Activated CD4-positive, alpha-beta T cell treated with anti-CD3 and anti-CD28 coated beads, Interleukin-2, amount 50 U/mL, for 1 hour (primary cell): ENCODE results near the gene ENAH.

ENCODE experiments used
- DNase-seq: peaks from one replicate; pipeline ENCODE4 v3.0.0-alpha.2; 2020

Gene ENAH

DNA sequence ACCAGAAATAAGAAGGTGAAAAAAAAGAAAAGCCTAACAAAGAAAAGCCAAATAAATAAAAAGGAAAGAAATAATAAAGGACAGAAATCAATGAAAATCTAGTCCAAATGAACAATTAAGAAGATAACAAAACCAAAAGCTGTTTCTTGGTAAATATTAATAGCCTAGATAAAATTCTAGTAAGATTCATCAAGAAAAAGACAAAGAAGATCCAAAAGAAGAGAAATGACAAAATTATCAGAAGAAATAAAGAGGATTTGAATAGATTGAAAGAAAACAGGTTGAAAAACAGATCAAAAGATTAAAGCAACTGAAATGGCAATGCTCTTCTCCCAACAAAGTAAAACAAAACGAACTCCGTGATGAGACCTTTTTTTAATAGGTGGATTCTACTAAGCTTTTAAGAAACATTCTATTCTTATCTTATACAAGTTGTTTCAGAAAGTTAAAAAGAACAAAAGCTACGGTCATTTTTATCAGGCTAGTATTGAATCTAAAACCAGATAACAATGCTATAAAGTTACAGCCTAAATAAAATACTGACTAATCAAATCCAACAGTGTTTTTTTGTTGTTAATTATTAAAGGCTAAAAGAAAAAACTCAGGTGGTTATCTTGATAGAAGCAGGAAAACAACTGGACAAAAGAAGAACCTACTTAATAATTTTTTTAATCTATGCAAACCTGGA lies 50.9 kb downstream of the ENAH start:
- DNase-seq = no peak

DNA sequence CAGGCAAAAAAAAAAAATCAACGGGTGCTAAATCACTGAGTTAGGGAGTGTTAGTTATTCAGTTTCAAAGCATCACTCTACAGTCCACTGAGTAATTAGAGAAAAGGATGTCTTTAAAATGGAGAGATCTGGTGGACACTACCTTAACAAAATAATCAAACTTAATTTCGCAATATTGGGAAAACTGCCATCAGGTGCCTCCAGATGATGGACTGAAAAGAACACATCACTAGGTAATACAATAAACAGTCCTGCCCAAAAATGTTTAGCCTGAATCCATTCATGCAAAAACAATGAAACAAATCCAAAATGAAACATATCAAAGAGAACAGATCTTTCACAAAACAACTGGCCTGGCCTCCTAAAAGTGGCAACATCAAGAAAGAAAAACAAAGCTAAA lies 54.1 kb downstream of the ENAH start:
- DNase-seq = no peak

DNA sequence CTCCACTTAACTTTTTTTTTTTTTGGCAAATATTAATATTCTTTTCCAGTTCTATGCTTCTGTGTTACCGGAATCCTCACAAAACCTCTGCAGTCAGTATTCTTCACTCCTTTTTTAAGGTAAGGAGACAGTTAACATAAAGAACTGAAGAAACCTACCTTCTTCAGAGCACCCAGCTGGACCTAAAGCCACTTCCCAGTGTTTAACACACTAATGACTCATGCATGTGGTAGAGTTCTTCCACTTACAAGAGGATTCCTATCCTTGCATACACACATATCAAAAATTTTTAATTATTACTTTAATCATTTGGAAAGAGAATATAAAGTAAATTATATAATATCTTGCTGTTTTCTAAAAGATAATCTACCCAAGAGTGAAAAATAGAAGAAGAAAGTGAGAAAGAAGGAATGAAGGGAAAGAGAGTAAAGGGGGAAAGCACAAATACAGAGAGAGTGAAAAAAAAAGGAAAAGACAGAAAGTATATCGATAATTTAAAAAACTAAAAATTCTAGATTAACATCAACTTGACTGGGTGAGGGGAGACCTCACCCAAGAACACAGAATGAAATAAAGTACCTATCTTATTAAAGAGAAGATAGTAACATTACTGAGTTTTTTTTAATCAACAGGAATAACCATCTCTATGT lies 54.9 kb downstream of the ENAH start:
- DNase-seq = no peak

DNA sequence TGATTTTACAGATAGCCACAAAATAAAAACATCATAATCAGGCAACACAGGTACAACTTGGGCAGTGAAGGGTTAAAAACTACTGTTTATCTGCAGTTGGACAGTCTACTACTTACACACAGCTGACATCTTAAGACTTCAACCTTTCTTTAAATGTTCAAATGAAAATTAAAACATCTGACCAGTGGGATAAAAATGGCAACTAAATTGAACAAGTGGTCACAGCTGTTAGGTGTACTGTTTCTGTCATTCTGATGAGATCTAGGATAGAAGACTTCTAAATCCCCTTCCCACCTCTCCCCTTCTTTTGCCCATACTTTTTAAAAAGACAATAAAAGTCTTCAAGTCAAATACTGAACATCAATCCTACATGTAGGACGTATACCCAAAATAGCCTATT lies 56.2 kb downstream of the ENAH start:
- DNase-seq = no peak

DNA sequence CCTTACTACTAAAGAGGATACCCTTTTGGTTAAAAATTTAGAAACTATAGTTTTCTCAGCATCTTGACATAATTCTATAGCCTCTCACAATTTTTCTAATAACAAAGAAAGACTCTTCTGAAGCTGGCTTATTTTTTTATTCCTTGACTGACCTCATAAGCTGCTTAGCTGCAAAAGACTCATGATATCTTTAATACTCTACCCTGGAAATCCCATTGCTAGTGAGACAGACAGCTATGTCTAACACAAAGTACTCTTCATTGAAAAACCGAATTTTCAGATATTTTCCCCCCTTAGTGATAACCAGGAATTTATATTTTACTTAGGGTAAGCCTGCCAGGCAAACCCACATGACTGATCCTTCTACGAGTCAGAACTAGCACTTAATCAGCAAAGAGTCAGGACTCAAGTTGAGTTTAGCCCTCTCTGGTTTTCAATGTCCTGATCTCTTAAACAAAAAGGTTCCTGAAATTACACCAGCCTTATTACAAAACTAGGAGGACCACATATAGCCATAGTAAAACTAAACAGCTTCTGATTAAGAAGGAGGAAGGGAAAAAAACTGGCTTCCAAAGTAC lies 56.9 kb downstream of the ENAH start:
- no peak for DNase-seq

DNA sequence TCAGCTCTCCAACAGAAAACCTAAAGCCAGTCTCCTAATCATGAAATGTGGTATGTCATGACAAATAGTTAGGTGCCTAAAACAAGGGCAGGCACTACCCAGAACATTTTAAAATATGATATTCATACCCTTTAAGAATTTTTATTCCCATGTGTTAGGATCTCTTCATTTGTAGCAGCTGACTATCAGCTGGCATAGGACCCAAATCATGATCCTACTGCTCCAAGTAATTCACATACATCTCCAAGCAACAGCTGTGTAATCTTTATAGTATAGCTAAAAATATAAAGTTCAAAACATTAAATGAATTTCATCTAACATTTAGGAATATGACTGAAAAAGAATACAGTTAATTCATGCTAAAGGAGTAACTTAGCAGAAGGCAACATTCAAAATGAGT lies 57.5 kb downstream of the ENAH start:
- DNase-seq = no peak

DNA sequence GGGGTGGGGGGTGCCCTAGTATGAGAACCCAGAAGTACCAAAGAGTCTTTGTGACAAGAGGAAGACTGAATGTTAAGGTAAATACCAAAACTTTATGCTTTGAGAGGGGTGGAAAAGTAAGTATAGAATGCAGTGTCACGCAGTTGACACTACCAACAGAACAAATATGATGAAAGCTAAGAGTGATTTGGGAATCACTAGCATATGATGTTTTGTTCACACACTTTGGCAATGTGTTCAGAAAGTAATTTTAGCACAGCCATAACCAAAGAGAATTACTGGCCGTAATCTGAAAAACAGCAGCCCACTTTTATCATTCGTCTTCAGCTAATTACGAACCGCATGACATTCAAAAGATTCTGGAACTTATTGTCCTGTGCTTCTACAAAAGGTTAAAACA lies 59.5 kb downstream of the ENAH start:
- no peak for DNase-seq

DNA sequence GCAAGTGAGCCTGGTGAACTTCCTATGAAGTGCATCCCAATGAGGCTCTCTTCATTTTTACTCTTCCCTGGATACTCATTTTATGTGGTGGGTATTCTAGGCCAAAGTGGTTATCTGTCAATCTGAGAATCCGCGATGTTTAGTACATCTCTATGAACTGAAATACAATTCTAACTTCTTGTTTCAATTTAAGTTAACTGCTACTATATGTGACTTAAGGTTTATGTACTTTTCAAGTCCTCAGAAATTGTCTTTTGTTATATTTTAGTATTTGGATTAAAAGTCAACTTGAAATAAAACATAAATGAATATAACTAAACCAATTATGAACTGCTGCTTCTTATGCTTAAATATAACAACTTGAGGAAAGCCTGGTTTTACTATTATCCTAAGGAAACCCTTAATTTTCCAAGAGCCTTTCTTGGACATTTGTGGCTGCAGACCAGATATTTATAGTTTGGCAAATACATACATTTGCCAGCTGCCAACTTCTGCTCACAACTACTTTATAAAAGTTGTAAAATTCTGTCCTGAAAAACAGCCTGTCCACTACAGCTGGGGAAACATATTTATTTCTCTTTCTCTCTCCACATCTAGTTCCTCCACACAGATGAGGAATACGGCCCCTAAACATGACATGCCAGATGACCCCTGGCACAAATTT lies 60.4 kb downstream of the ENAH start:
- no peak for DNase-seq

DNA sequence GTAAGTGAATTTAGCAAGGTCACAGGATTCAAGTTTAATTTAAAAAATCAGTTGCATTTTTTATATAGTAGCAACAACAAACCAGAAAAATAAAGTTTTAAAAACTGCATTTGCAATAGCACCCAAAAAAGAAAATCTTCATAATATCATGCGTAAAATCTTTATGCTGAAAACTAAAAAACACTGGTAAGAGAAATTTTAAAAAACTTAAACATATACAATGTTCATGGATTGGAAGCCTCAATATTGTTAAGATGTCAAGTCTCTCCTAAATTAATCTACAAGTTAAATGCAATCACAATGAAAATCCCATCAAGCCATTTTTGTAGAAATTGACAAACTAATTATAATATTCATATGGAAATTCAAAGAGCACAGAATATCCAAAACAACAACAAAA lies 65.6 kb downstream of the ENAH start:
- no peak for DNase-seq

DNA sequence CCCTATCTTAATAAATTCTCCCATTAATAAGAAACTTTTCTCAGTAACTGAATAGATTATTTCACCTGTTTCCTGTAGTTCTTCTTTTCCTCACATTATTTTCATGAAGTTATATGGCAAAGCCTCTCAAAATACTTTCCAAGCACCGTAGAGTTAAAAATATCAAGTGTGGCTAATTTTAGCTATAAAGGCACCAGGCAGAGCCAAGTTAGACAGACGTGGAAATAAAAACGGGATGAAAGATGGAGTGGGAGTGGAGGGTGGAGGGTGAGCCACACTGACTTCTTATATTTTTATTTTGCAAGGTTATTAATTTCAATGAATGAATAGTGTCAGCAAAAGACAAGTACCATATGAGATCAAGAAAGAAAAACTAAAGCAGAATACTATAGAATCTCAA lies 71.7 kb downstream of the ENAH start:
- DNase-seq = no peak

DNA sequence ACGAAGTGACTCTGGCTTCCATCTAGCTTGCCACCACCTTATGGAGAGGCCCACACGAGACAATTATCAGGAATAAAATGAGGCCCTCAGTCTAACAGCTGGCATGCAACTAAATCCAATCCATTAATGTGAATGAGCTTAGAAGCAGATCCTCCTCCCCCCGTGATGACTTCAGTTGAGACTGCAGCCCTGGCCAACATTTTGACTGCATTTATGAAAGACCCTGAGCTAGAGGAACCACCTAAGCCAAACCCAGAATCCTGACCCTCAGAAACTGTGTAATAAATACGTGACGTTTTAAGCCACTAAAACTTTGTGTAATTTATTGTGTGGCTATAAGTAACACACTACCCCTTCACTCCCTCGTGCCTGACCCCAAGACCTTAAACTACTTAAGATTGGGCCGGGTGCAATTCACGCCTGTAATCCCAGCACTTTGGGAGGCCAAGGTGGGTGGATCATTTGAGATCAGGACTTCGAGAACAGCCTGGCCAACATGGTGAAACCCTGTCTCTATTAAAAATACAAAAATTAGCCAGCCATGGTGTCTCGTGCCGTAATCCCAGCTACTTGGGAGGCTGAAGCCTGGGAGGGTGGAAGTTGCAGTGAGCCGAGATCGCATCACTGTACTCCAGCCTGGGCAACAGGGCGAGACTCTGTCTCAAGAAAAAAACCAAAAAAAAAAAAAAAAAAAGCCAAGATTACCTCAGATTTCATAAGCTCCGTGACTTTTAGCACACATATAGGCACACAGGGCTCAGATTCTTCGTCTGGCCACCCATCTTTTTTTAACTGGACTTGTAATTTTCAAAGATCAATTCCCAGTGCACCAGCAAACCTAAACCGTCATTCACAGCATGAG lies 72.5 kb downstream of the ENAH start:
- no peak for DNase-seq

DNA sequence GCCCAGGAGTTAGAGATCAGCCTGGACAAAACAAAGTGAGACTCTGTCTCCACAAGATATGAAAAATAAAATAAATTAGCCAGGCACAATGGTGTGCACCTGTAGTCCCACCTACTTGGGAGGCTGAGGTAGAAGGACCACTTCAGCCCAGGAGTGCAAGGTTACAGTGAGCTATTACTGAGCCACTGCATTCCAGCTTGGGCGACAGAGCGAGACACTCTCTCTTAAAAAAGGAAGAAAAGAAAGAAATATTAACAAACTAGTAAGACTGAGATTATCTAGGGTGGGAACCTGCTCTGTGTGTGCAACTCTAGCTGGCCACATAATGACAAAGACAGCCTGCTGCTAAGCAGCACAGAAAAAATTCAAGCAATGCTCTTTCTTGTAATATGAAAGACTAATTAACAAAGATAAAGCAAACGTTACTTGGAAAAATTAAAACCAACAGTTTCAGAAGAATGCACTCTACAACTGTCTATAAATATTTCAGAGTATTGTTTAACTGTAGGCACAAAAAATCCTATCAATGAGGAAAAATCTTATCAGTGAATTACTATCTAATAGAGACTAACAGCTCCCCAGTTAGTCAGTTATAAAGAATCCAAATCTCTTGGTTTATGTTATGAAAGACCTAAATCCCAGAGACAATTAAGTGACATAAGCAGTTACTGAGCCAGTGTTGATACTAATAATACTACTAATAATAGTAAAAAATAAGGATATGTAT lies 74.5 kb downstream of the ENAH start:
- DNase-seq = no peak

DNA sequence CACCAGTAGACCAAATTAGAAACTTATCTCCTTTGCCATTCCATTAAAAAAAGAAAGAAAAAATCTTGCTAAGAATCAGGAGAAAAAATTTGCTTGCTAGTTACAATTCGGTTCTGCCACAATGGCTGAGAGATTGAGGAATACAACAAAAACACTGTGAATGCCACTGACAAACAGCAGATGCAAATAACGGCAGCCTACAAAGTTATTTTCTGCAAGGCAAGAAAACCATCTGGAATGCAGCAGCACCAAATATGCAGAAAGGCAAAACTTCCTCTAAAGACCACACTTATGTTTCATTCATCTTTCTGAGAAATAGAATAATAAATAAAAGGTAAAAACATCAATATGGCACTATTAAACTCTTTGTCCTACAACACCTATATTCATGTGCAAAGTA lies 75.7 kb downstream of the ENAH start:
- no peak for DNase-seq

DNA sequence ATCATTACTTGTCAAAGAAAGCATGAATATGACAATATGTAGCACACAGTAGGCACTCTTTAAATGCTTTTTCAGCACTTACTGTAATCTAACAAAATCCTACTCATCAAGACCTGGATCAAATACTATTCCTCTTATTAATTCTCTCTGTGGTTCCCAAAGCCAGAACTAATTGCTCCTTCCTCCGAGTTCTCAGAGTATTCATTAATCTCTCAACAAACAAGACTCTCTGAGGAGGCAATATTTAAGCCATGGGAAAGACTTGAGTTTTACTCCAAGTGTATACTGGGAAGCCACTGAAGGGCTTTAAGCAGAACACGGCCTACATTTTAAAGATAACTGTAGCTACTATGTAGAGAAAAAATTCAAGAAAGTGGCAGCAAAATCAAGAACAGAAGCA lies 79.7 kb downstream of the ENAH start:
- no peak for DNase-seq

DNA sequence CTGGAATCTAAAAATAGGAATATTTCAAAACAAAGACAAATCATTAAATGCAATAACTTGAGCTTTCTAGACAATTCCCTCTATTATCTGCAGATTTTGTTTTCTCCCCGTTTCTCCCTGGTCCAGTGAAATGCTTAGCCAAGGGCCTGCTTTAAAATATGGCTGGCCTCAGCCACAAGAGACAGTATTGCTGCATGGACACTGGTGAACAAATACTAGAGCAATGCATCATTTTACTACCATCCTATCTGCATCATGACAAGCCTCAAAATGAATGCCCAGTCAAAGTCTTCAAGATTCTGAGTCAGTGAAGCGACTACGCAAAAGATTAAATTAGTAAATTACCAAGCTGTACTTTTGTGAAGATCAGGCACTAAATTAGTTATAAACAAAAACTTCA lies 80.5 kb downstream of the ENAH start:
- no peak for DNase-seq

DNA sequence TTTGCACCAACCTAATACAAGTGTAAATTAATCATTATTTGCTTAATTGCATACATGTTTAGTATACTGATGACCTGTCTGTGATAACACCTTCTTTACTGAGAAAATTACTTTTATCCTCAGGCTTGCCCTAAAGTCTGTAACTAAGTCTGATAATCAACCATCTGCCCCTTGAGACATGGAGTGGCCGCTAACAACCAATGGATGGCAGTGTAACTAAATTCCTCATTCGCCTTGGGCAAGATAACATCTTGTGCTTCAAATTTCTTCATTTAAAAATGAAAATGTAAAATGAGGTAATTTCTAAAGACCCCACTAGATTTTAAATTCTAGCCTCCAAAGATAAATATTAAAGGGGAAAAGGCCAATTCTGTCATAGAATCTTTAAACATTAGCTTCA lies 85.1 kb downstream of the ENAH start:
- no peak for DNase-seq

DNA sequence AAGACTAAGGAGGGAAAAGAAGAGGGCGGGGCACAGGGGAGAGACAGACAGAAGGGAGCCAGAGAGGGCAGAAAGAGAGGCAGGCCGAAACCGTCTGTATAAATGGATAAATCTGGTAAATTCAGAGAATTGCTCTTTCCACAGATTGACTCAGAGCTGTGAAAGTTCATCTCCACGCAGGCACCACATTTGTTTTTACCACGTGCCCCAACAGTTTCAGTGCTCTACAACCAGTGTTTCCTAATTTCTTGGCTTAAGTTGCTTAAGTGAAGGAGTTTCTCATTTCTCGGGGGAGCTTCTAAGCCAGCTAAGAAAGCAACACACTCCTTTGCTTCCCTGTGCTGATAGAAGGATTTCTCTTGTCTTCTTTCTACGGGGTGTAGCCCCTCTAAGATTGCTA lies 87.1 kb downstream of the ENAH start:
- no peak for DNase-seq

DNA sequence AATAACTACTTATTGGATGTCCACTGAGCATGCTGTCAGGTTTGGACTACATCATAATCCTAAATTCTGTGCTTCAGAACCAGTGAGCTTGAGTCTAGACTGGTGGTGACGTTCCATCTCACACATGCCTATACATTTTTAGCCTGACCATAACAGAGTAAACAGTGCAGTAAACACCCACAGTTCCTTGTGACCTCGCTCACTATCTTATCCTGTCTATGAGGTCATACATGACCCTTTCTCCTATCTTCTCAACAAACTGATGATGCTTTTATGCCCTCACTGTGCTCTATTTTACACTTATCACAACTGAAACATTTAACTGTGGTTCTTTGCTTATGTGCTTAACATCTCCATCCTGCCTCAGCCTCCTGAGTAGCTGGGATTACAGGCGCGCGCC lies 91.2 kb downstream of the ENAH start:
- DNase-seq = no peak

DNA sequence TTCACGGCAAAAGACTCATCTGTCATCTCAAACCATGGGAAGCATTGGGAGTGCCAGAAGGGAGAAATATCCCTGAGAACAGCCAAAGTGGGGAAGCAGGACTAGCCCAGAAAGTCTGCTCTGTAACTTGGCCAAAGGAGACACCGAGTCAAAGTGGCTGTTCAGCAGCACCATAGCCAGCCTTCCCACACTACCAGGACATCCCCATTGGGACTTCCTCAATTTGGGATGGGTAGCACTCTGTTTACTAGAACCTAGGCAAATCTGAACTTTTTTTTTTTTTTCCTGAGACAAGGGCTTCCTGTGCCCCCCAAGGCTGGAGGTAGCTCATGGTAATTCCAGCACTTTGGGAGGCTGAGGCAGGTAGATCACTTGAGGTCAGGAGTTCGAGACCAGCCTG lies 93.0 kb downstream of the ENAH start:
- no peak for DNase-seq

DNA sequence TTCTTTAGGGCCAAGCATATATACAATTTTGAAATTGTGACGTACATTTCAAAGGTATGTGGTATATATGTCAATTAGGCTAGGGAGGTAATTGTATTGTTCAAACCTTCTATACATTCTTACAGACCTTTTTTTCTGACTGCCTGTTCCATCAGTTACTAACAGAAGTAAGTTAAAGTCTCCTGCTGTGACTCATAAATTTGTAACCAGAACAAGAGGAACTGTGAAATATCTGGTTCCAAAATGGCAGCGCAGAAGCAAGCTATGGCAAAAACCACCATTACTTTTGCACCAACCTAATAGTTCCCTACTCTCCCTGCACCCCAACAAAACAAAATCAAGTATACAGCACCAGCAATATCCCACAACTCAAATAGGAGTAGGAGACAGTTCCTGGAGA lies 93.6 kb downstream of the ENAH start:
- no peak for DNase-seq

DNA sequence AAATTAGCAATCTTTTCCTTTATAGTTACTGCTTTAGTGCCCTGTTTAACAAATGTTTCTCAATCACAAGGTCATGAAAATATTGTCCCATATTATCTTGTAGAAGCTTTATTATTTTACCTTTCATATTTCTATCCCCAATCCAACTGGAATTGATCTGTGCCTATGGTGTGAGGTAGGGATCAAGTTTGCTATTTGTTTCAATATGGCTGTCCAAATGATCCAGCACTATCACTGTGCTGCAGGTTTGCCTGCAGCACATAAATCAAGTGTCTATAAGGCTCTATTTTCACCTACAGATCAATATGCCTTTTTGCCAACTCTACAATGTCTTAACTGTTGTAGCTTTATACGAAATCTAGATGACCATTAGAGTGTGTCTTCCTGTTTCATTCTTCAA lies 96.2 kb downstream of the ENAH start:
- no peak for DNase-seq

DNA sequence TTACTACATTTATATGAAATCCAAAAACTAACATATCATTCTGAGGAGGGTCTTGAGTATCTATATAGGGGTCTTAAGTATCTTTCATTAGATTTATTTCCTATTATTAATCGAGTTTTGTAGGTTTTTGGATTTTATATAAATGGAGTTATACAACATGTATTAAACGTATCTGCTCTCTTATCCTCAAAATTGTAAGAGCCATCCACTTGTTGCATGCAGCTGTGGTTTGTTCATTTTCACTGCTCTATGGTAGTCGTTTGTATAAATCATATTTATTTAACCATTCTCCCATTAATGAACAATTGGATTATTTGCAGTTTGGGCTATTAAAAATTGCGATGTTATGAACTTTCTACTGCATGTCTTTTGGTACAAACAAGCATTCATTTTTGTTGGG lies 97.1 kb downstream of the ENAH start:
- DNase-seq = no peak
